Prostate gland (tissue), 2 donors: ENCODE results near the gene PLCB3. TPM values are rescaled to one million over a fixed set of nuclear protein-coding genes. Genes with fewer than 3 reads are reported as not detected.
A peak's percentile ranks its signal among the peaks of the same experiment; 100 is the strongest.

Experiments
- DNase-seq: peaks from one replicate; pipeline ENCODE4 v3.0.0-alpha.2; 2019; ENCODE audit warnings: low spot score
- H3K27ac ChIP-seq, 2 donors: fragments of 200-600 bp; sonication (generic); 2 replicates each; pipeline ENCODE4 v1.5.1; 2017 to 2019
- H3K27me3 ChIP-seq: fragments of 200-600 bp; sonication (generic); replicated peaks from 2 replicates; pipeline ENCODE4 v1.5.1; 2019; ENCODE audit not compliant: insufficient read depth
- H3K36me3 ChIP-seq, 2 donors: fragments of 200-600 bp; sonication (generic); 1 replicate in 1 of 2; 2 replicates in 1 of 2; pipeline versions ENCODE4 v1.5.1 to v1.8.1; 2017 to 2019
- H3K4me1 ChIP-seq: fragments of 200-600 bp; sonication (generic); replicated peaks from 2 replicates; pipeline ENCODE4 v1.5.1; 2019
- H3K4me3 ChIP-seq, 2 donors: fragments of 200-600 bp; sonication (generic); 2 replicates each; pipeline ENCODE4 v1.5.1; 2017 to 2019
- H3K9me3 ChIP-seq: fragments of 200-600 bp; sonication (generic); 2 replicates; pipeline ENCODE4 v1.5.1; 2017
- POLR2A ChIP-seq: fragments of 450-650 bp; IDR thresholded peaks from one replicate; pipeline ENCODE4 v1.6.1; 2016; ENCODE audit warnings: antibody characterized with exemption, mild to moderate bottlenecking
- POLR2AphosphoS5 ChIP-seq: sonication (generic); formaldehyde crosslinking; IDR thresholded peaks from one replicate; pipeline ENCODE4 v1.6.1; 2017; ENCODE audit warnings: antibody characterized with exemption
- WGBS: methylation state at CpG from one replicate; pipeline ENCODE4 v1.1.5; 2018; 5-methylcytosine and 5-hydroxymethylcytosine counted together
- intact Hi-C: fragments of 100-400 bp; cut with DNase I; formaldehyde crosslinking; loops from one replicate; pipeline ENCODE4 v1.14.2; 2022
- total RNA-seq, 2 donors: library from RNA; depleted of rRNA; stranded (reverse); fragments of >200 nt; gene quantifications; one replicate each; pipeline ENCODE4 v1.1.0, GENCODE V29; 2016
- TF ChIP-seq, protein P1 (sequence below), 4 experiments: fragments of 200-600 bp in 2 of 4; fragments of 450-650 bp in 2 of 4; sonication (generic) in 2 of 4; IDR thresholded peaks; 1 replicate in 3 of 4; 2 replicates in 1 of 4; pipeline ENCODE4 v1.5.1; 2016 to 2019; ENCODE audit warnings: antibody characterized with exemption in 4 of 4, mild to moderate bottlenecking in 2 of 4, moderate library complexity in 2 of 4

PLCB3 gene
- total RNA-seq, 2 donors from 2014 or later: 26.3 to 43.1 TPM

DNA sequence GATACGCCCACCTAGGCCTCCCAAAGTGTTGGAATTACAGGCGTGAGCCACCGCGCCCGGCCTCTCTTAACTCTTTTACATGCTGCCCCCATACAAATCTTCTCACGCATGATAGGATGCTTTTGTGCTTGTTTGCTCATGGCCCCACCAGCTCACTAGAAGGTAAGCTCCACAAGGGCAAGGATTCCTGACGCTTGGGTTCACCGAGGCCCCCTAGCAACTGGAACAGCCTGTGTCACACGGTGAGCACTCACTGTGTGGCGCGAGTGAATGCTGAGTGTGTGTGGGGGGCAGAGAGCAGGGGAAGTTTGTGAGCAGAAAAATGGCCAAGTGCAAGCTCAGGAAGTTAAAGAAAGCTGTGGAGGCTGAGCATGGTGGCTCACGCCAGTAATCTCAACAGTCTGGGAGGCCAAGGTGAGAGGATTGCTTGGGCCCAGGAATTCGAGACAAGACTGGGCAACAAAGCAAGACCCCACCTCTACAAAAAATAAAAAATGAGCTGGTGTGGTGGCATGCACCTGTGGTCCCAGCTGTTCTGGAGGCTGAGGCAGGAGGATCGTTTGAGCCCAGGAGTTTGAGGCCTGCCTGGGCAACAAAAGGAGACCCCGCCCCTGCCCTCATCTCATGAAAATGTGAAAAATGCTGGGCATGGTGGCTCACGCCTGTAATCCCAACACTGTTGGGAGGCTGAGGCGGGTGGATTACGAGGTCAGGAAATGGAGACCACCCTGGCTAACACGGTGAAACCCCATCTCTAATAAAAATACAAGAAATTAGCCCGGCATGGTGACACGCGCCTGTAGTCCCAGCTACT lies 30.8 kb downstream of the PLCB3 start:
- WGBS: 93% methylated on average over 22 of the region's 22 CpGs
- intact Hi-C loops: no loop called here
- TF ChIP-seq POLR2A (no peak), POLR2AphosphoS5 (no peak)
- TF ChIP-seq, protein P1, sequence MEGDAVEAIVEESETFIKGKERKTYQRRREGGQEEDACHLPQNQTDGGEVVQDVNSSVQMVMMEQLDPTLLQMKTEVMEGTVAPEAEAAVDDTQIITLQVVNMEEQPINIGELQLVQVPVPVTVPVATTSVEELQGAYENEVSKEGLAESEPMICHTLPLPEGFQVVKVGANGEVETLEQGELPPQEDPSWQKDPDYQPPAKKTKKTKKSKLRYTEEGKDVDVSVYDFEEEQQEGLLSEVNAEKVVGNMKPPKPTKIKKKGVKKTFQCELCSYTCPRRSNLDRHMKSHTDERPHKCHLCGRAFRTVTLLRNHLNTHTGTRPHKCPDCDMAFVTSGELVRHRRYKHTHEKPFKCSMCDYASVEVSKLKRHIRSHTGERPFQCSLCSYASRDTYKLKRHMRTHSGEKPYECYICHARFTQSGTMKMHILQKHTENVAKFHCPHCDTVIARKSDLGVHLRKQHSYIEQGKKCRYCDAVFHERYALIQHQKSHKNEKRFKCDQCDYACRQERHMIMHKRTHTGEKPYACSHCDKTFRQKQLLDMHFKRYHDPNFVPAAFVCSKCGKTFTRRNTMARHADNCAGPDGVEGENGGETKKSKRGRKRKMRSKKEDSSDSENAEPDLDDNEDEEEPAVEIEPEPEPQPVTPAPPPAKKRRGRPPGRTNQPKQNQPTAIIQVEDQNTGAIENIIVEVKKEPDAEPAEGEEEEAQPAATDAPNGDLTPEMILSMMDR (IDR thresholded peaks at IDR 0.05): no peak
- Histone ChIP-seq H3K27ac (no peak overlapping the region), H3K9me3 (no peaks in the 10 kb centered on the region), H3K36me3 (no peaks in the 10 kb centered on the region), H3K27me3 (no peaks in the 10 kb centered on the region), H3K4me1 (peaks cover 7% of the 10 kb centered on the region), H3K4me3 (no peak overlapping the region)
- DNase-seq: no peak

DNA sequence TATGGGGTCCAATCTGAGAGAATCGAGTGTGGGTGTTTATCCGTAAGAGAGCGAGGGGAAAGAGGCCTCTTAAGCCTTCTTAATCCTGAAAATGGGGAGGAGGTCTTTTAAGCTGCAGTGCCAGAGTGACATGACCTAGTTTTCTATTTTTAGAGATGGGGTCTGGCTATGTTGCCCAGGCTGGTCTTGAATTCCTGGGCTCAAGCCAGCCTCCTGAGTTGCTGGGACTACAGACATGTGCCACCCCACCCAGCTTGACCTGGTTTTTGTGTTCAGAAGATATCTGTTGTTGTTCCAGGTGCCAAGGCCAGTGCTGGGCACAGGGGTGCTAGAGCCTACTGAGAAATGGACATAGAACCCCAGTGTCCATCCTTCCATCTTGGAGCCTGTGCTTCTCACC lies 31.8 kb downstream of the PLCB3 start:
- H3K27ac ChIP-seq: no peak overlapping the region
- TF ChIP-seq POLR2AphosphoS5 (no peak), POLR2A (no peak)
- TF ChIP-seq, protein P1 (IDR thresholded peaks at IDR 0.05): no peak
- WGBS: 100% methylated on average over 3 of the region's 3 CpGs
- intact Hi-C loops: no loop called here
- H3K36me3 ChIP-seq: no peaks in the 10 kb centered on the region
- peak overlapping the region in 1 of 2 donors; percentile 80 for H3K4me3 ChIP-seq
- no peaks in the 10 kb centered on the region for H3K9me3 ChIP-seq
- peaks cover 7% of the 10 kb centered on the region for H3K4me1 ChIP-seq
- H3K27me3 ChIP-seq: no peaks in the 10 kb centered on the region
- no peak for DNase-seq

DNA sequence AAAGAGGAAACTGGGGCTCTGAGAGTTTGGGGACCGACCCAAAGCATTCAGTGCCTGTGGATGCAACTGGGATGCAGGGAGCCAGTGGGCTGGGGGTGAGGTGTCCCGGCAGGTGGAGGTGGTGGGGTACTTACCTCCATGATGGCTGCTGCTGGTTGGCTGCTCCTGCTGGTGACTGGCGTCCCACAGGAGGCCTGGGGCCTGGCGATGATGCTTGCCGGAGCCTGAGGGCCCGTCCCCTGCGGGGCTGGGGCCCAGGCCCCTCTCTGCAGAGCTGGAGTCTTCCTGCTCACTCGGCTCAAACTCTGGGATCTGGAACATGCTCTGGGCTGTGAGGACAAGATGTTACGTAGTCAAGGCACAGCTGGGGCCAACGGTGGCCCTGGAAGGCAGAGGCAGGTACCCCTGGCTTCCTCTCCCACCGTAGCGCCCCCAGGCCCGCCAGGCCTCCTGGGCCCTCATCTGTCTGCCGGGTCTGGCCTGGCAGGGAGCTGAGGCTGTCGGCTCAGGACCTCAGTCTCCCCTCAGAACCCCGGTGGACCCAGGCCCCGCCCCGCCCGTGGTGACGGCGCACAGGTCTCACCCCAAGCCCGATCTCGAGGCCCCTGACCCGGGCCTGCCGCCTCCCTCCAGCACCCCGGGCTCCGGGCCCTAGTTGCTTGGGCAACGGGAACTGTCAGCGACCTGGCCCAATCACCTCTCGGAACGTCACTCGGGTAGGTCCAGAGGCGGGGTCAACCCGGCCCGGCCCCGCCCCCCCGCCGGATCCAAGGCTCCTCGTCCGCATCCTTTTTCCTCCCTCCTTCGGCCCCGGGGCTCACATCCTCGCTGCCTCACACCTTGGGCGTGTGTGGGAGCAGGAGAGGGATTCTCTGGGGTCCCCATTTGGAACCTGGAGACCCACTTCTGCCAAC lies 33.0 kb downstream of the PLCB3 start, which contains the start of gene BAD:
TSS of gene BAD (minus strand) at position 618 of the 914 bp plus-strand sequence. CDS start at position 321, 297 bp downstream.
- Histone ChIP-seq H3K4me1 (peaks cover 7% of the 10 kb centered on the region), H3K4me3 (peak within 1 kb of the TSS; percentile 71 to 80), H3K27me3 (no peaks in the 10 kb centered on the region), H3K27ac (peak within 1 kb of the TSS; percentile 97 to 98), H3K9me3 (no peaks in the 10 kb centered on the region), H3K36me3 (no peaks in the 10 kb centered on the region)
- peak; percentile 74 for TF ChIP-seq POLR2A
- peak; percentile 89 for TF ChIP-seq POLR2AphosphoS5
- TF ChIP-seq, protein P1 (IDR thresholded peaks at IDR 0.05): no peak
- WGBS: 2% methylated on average over 44 of the region's 44 CpGs
- intact Hi-C loops: no loop called here
- DNase-seq: peak; percentile 97

DNA sequence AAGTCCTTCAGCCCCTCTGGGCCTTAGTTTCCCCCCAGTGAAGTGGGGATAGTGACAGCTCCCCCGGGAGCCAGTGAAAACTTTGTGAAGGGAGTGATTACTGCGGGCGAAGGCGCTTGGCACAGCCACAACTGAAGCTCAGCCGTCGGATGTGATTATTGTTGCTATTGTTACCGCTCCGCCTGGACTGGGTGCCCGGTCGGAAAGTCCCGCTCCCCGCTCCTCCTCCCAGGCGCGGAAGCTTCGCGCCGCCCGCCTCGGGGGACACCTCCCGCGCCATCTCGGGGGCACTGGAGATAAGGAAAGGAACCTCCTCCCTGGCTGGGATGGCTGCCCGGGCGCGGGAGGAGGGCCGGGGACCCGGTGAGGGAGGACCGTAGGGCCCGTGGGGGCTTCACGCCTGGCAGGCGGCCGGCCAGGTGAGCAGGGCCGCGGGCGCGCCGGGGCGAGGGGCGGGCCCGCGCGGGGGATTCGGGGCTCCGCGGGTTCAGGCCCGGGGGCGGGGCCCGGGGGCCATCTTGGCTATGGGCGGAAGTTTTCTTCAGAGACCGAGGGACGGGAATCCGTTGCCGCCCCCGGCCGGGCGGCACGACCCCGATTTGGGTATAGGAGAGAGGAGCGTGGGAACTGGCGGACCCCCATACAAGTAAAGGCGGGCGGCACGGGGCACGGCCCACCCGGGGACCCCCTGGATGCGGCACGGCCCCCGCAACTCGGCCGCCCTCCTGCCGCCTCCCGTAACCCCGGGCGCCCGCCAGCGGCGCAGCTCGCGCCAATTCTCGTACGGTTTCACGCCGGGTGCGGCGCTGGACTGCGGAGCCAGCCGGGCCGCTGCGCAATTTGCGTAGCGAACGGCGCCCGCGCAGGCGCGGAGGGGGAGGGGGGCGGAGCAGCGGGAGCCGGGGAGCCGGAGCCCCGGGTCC lies 33.9 kb downstream of the PLCB3 start, which contains the start of gene GPR137:
TSS of gene GPR137 (plus strand) at position 887 of the 923 bp plus-strand sequence. CDS start 677 bp downstream, outside the sequence.
- TF ChIP-seq, protein P1 (IDR thresholded peaks at IDR 0.05): peak in 2 of 4 experiments; percentile 27 to 29
- TF ChIP-seq POLR2A (no peak), POLR2AphosphoS5 (peak; percentile 45)
- H3K4me3 ChIP-seq: peak within 1 kb of the TSS; percentile 71 to 80
- no peaks in the 10 kb centered on the region for H3K36me3 ChIP-seq
- H3K27ac ChIP-seq: peak within 1 kb of the TSS; percentile 97 to 98
- H3K9me3 ChIP-seq: no peaks in the 10 kb centered on the region
- intact Hi-C loops: no loop called here
- peak; percentile 82 for DNase-seq
- no peaks in the 10 kb centered on the region for H3K27me3 ChIP-seq
- WGBS: under 1% methylated on average over 54 of the region's 102 CpGs
- H3K4me1 ChIP-seq: peaks cover 7% of the 10 kb centered on the region
